ENCODE data around the gene CARF. TPM values are rescaled to one million over a fixed set of nuclear protein-coding genes. Genes with fewer than 3 reads are reported as not detected.

CARF gene
- total RNA-seq, 1 experiment from 2014 or later = 3.3 TPM

DNA sequence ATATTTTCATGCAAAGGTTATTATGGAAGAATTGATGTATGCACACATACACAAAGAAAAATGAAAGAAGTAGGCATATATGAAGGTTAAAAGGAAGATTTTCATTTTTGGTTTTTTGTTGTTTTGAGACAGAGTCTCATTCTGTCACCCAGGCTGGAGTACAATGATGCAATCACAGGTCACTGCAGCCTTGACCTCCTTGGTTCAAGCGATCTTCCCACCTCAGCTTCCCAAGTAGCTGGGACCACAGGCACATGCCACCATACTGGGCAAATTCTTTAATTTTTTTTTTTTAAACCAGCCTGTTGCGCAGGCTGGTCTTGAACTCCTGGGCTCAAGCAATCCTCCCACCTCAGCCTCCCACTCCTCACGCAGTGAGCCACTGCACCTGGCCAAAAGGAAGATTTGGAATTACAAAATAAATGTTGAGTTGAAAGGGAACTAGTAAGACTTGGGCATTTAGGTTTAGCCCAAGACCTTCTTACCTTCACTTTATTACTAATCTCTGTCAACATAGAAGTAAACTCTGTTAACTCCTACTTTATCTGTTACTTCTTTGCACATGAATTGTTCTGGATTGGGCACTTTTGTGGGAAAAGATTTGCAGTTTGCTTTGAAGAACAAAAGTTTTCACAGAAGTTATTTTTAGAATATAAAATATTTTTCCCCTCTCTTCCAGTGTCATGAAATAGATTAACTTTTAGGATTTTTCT lies 70.9 kb downstream of the CARF start:
- no peak for ATAC-seq
- Mint-ChIP-seq H3K4me1 (no peaks in the 10 kb centered on the region), H3K36me3 (peaks cover 7% of the 10 kb centered on the region; the same call in 1 of the 2 replicates), H3K4me3 (no peak overlapping the region), H3K27me3 (ENCODE audit: low read depth) (no peaks in the 10 kb centered on the region), H3K27ac (no peak overlapping the region), H3K9me3 (peaks cover 14% of the 10 kb centered on the region)
- POLR2A ChIA-PET = no interaction called here
- TF ChIP-seq ELF4 (CRISPR knock-in tag; IDR thresholded peaks at IDR 0.05; ENCODE audit: low read depth) (no peak), TP53 (CRISPR knock-in tag; IDR thresholded peaks at IDR 0.05) (no peak), GABPB1 (CRISPR knock-in tag; IDR thresholded peaks at IDR 0.05) (0 out of 2 replicates have a peak, but pooled peaks have one; percentile 36), HMGA2 (CRISPR knock-in tag; IDR thresholded peaks at IDR 0.05) (no peak), CREB1 (CRISPR knock-in tag; IDR thresholded peaks at IDR 0.05) (no peak)
- TF ChIP-seq, protein P1, sequence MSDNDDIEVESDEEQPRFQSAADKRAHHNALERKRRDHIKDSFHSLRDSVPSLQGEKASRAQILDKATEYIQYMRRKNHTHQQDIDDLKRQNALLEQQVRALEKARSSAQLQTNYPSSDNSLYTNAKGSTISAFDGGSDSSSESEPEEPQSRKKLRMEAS (CRISPR knock-in tag; IDR thresholded peaks at IDR 0.05) = no peak
- TF ChIP-seq, protein P2, sequence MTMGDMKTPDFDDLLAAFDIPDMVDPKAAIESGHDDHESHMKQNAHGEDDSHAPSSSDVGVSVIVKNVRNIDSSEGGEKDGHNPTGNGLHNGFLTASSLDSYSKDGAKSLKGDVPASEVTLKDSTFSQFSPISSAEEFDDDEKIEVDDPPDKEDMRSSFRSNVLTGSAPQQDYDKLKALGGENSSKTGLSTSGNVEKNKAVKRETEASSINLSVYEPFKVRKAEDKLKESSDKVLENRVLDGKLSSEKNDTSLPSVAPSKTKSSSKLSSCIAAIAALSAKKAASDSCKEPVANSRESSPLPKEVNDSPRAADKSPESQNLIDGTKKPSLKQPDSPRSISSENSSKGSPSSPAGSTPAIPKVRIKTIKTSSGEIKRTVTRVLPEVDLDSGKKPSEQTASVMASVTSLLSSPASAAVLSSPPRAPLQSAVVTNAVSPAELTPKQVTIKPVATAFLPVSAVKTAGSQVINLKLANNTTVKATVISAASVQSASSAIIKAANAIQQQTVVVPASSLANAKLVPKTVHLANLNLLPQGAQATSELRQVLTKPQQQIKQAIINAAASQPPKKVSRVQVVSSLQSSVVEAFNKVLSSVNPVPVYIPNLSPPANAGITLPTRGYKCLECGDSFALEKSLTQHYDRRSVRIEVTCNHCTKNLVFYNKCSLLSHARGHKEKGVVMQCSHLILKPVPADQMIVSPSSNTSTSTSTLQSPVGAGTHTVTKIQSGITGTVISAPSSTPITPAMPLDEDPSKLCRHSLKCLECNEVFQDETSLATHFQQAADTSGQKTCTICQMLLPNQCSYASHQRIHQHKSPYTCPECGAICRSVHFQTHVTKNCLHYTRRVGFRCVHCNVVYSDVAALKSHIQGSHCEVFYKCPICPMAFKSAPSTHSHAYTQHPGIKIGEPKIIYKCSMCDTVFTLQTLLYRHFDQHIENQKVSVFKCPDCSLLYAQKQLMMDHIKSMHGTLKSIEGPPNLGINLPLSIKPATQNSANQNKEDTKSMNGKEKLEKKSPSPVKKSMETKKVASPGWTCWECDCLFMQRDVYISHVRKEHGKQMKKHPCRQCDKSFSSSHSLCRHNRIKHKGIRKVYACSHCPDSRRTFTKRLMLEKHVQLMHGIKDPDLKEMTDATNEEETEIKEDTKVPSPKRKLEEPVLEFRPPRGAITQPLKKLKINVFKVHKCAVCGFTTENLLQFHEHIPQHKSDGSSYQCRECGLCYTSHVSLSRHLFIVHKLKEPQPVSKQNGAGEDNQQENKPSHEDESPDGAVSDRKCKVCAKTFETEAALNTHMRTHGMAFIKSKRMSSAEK (CRISPR knock-in tag; IDR thresholded peaks at IDR 0.05; ENCODE audit: borderline replicate concordance) = no peak
- CTCF ChIA-PET = no interaction called here
- DNase-seq (ENCODE audit: low spot score) = no peak

DNA sequence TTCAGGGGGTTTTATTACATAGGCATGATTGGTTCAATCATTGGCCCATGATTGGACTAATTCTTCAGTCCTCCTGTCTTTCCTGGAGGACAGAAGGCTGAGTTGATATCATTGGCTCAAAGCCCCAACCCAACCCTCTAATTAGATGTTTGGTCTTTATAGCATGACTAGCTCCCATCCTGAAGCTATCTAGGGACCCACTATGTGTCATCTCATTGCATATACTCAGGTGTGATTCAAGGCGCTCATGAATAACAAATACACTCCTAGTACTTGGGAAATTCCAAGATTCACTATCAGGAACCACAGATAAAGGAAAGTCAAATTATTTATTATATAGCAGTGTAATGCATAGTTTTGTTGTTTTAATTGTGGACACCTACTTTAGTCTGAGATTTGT lies 77.7 kb downstream of the CARF start:
- TF ChIP-seq KAT7 (CRISPR knock-in tag; IDR thresholded peaks at IDR 0.05; ENCODE audit: borderline replicate concordance) (no peak), PRRX2 (CRISPR knock-in tag; IDR thresholded peaks at IDR 0.05) (no peak), ELF4 (CRISPR knock-in tag; IDR thresholded peaks at IDR 0.05; ENCODE audit: low read depth) (no peak), SP1 (CRISPR knock-in tag; conservative IDR thresholded peaks at IDR 0.05) (no peak), CREB1 (CRISPR knock-in tag; IDR thresholded peaks at IDR 0.05) (no peak), FOXJ3 (CRISPR knock-in tag; IDR thresholded peaks at IDR 0.05; ENCODE audit: borderline replicate concordance) (no peak)
- TF ChIP-seq, protein P2 (CRISPR knock-in tag; IDR thresholded peaks at IDR 0.05; ENCODE audit: borderline replicate concordance) = no peak
- TF ChIP-seq, protein P3, sequence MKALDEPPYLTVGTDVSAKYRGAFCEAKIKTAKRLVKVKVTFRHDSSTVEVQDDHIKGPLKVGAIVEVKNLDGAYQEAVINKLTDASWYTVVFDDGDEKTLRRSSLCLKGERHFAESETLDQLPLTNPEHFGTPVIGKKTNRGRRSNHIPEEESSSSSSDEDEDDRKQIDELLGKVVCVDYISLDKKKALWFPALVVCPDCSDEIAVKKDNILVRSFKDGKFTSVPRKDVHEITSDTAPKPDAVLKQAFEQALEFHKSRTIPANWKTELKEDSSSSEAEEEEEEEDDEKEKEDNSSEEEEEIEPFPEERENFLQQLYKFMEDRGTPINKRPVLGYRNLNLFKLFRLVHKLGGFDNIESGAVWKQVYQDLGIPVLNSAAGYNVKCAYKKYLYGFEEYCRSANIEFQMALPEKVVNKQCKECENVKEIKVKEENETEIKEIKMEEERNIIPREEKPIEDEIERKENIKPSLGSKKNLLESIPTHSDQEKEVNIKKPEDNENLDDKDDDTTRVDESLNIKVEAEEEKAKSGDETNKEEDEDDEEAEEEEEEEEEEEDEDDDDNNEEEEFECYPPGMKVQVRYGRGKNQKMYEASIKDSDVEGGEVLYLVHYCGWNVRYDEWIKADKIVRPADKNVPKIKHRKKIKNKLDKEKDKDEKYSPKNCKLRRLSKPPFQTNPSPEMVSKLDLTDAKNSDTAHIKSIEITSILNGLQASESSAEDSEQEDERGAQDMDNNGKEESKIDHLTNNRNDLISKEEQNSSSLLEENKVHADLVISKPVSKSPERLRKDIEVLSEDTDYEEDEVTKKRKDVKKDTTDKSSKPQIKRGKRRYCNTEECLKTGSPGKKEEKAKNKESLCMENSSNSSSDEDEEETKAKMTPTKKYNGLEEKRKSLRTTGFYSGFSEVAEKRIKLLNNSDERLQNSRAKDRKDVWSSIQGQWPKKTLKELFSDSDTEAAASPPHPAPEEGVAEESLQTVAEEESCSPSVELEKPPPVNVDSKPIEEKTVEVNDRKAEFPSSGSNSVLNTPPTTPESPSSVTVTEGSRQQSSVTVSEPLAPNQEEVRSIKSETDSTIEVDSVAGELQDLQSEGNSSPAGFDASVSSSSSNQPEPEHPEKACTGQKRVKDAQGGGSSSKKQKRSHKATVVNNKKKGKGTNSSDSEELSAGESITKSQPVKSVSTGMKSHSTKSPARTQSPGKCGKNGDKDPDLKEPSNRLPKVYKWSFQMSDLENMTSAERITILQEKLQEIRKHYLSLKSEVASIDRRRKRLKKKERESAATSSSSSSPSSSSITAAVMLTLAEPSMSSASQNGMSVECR (CRISPR knock-in tag; IDR thresholded peaks at IDR 0.05; ENCODE audit: borderline replicate concordance) = no peak
- Mint-ChIP-seq H3K4me3 (no peak overlapping the region), H3K27me3 (ENCODE audit: low read depth) (no peaks in the 10 kb centered on the region; the same call in 1 of the 2 replicates), H3K4me1 (no peaks in the 10 kb centered on the region), H3K36me3 (no peaks in the 10 kb centered on the region), H3K27ac (no peak overlapping the region), H3K9me3 (no peaks in the 10 kb centered on the region)
- CTCF ChIA-PET = no interaction called here
- no peak for ATAC-seq
- POLR2A ChIA-PET = no interaction called here
- DNase-seq (ENCODE audit: low spot score) = no peak

Data from WTC11 (cell line).